Natural killer cell treated with Interleukin-12 subunit alpha and Interleukin-12 subunit beta and Interleukin-15 and Interleukin-18, amount 100 ng/mL, for 72 hours (primary cell): Measurements from ENCODE around the gene CDK5R2. TPM values are rescaled to one million over a fixed set of nuclear protein-coding genes. Genes with fewer than 3 reads are reported as not detected.

Experiments used
- ATAC-seq, 2 donors: fragments of 150-1000 bp; cut with Tn5 transposase in 1 of 2; sonication (Bioruptor Pico), chemical (Tn5 transposase) in 1 of 2; 2 replicates each; pipeline ENCODE4 v1.10.0; 2021
- DNase-seq: peaks from one replicate; pipeline ENCODE4 v3.0.0; 2022; ENCODE audit warnings: low spot score
- H3K27ac Mint-ChIP-seq, 2 donors: 1 replicate in 1 of 2; 2 replicates in 1 of 2; pipeline ENCODE4 v1.8.0; 2022; ENCODE audit warnings: mixed read lengths in 2 of 2, mild to moderate bottlenecking in 1 of 2, moderate library complexity in 1 of 2
- H3K27me3 Mint-ChIP-seq, 2 donors: 1 replicate in 1 of 2; 2 replicates in 1 of 2; pipeline ENCODE4 v1.8.0; 2022; ENCODE audit warnings: mixed read lengths in 2 of 2
- H3K36me3 Mint-ChIP-seq: one replicate; pipeline ENCODE4 v1.8.0; 2022; ENCODE audit warnings: mixed read lengths
- H3K4me1 Mint-ChIP-seq, 2 donors: 1 replicate in 1 of 2; 2 replicates in 1 of 2; pipeline ENCODE4 v1.8.0; 2022; ENCODE audit warnings: low read depth in 2 of 2, mixed read lengths in 2 of 2, mild to moderate bottlenecking in 1 of 2
- H3K4me3 Mint-ChIP-seq: one replicate; pipeline ENCODE4 v1.8.0; 2022; ENCODE audit warnings: mixed read lengths
- H3K9me3 Mint-ChIP-seq: 2 replicates; pipeline ENCODE4 v1.8.0; 2022; ENCODE audit warnings: mixed read lengths
- total RNA-seq, 2 donors: library from RNA; stranded (reverse); gene quantifications; one replicate each; pipeline ENCODE4 v1.2.3, GENCODE V29; 2022

Gene CDK5R2
- total RNA-seq, 2 donors from 2014 or later, result not detected

DNA sequence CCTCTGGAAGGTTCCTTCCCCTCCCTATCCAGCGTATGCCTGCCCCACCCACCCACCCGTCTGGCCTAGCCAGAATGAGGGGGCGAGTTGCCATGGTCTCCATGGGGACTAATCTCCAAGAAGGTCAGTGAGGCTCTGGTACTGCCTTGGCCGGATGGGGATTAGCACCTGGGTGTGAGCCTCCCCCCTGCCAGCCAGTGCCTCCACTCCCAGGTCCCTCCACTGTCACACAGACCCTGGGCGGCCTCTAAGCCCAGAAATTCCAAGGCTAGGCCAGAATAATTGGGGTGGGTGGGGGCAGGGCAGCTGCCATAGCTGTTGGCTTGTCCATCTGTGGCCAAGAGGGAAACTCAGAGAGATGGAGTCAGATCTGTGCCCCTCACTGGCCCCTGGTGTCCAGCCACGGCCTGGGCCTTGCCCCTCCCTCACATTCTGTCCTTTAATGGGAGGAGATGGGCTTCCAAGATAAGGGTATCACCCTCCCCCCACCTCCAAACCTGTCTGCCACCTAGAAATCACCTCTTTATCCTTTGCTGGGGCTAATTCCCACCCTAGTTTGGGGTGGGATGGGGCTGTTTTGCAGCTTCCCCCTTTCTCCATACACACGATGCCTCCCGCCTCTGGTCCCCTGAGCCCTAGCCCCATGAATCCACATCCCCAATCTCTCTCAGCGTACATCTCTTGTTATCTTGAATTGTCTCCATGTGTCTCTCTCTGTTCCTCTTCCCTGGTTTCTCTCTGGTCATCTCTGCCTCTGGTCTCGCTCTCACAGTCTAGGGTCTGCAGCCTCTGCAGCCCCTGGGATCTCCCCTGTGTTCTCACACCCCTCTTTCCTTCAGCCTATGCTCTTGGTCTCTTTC is 39.8 kb downstream of the CDK5R2 start:
- H3K9me3 Mint-ChIP-seq, result no peaks in the 10 kb centered on the region
- H3K4me1 Mint-ChIP-seq, result peaks cover 3 to 10% of the 10 kb centered on the region in 2 donors
- DNase-seq (no peak), ATAC-seq (no peak)
- H3K27ac Mint-ChIP-seq, result no peak overlapping the region
- H3K4me3 Mint-ChIP-seq, result no peak overlapping the region
- H3K36me3 Mint-ChIP-seq, result no peaks in the 10 kb centered on the region
- H3K27me3 Mint-ChIP-seq, result peaks cover 48 to 50% of the 10 kb centered on the region in 2 donors

GRCh38 chr2:218999881-219000568 is 40.6 kb downstream of the CDK5R2 start:
- peaks cover 3 to 10% of the 10 kb centered on the region in 2 donors for H3K4me1 Mint-ChIP-seq
- DNase-seq, result no peak
- no peak overlapping the region for H3K4me3 Mint-ChIP-seq
- H3K36me3 Mint-ChIP-seq, result no peaks in the 10 kb centered on the region
- H3K27me3 Mint-ChIP-seq, result peaks cover 52 to 56% of the 10 kb centered on the region in 2 donors
- no peaks in the 10 kb centered on the region for H3K9me3 Mint-ChIP-seq
- no peak for ATAC-seq
- no peak overlapping the region for H3K27ac Mint-ChIP-seq

DNA sequence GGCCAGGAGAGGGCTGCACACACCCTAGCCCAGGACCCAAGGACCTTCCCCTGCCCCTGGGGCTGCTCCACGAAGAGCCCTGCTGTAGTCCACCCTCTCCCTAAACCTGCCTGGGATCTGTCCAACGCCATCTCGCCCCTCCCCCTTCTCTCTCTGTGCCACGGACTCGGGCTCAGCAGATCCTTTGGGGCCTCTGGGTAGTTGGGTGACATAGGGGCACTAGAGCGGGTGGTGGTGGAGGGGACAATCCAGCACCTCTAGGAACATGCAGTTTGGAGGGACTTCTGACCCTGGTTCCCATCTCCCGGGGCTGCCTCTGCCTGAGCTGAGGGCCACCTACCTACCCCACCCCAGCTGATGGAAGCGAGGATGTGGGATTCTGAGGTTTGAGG is 41.1 kb downstream of the CDK5R2 start:
- no peaks in the 10 kb centered on the region for H3K36me3 Mint-ChIP-seq
- no peak for ATAC-seq
- H3K27me3 Mint-ChIP-seq, result peaks cover 52 to 56% of the 10 kb centered on the region in 2 donors

GRCh38 chr2:219001100-219001576 is 41.7 kb downstream of the CDK5R2 start:
- peak; percentile 23 for DNase-seq
- H3K36me3 Mint-ChIP-seq, result no peaks in the 10 kb centered on the region
- ATAC-seq, result no peak
- H3K9me3 Mint-ChIP-seq, result no peaks in the 10 kb centered on the region
- peaks cover 3 to 5% of the 10 kb centered on the region in 2 donors for H3K4me1 Mint-ChIP-seq
- H3K27ac Mint-ChIP-seq, result no peak overlapping the region
- H3K27me3 Mint-ChIP-seq, result peaks cover 52 to 55% of the 10 kb centered on the region in 2 donors
- H3K4me3 Mint-ChIP-seq, result no peak overlapping the region

More for the DNA sequence above, 41.1 kb downstream of the CDK5R2 start:
- H3K4me3 Mint-ChIP-seq, result no peak overlapping the region
- peaks cover 3 to 7% of the 10 kb centered on the region in 2 donors for H3K4me1 Mint-ChIP-seq
- H3K9me3 Mint-ChIP-seq, result no peaks in the 10 kb centered on the region
- no peak overlapping the region for H3K27ac Mint-ChIP-seq
- DNase-seq, result peak; percentile 8

- H3K27me3 Mint-ChIP-seq, result peaks cover 52 to 55% of the 10 kb centered on the region in 2 donors
- no peak overlapping the region for H3K4me3 Mint-ChIP-seq
- no peaks in the 10 kb centered on the region for H3K36me3 Mint-ChIP-seq
- peaks cover 3 to 5% of the 10 kb centered on the region in 2 donors for H3K4me1 Mint-ChIP-seq
- DNase-seq, result peak; percentile 46
- no peaks in the 10 kb centered on the region for H3K9me3 Mint-ChIP-seq
- no peak for ATAC-seq
- H3K27ac Mint-ChIP-seq, result no peak overlapping the region
Measured at GRCh38 chr2:219001577-219002394, 42.3 kb downstream of the CDK5R2 start.

- peak in 1 of 2 donors; percentile 33 for ATAC-seq
- Mint-ChIP-seq H3K4me1 (peaks cover 3 to 5% of the 10 kb centered on the region in 2 donors), H3K9me3 (no peaks in the 10 kb centered on the region), H3K27me3 (peaks cover 50 to 55% of the 10 kb centered on the region in 2 donors), H3K36me3 (no peaks in the 10 kb centered on the region), H3K27ac (no peak overlapping the region), H3K4me3 (peak overlapping the region; percentile 51)
- peak; percentile 42 for DNase-seq
Measured at GRCh38 chr2:219002395-219003266, 43.2 kb downstream of the CDK5R2 start.

DNA sequence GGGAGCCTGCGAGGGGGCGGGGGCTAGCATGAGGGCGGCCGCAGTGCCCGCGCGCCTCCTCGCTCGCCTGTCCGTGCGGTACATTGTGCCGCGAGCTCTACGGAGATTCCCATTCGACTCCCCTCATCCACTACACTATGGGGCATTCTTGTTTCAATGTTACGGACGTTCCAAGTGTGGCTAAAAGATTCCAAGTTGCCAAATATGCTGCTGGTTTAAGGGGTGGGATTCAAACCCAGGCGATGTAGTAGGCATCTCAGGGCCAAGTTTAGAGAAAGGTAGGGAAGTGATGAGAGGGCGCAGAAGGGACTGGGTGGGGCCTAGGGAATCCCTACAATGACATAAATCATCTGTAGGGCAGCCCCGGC is 43.8 kb downstream of the CDK5R2 start:
- DNase-seq, result peak; percentile 18
- peaks cover 3 to 5% of the 10 kb centered on the region in 2 donors for H3K4me1 Mint-ChIP-seq
- no peak overlapping the region for H3K27ac Mint-ChIP-seq
- no peaks in the 10 kb centered on the region for H3K9me3 Mint-ChIP-seq
- peaks cover 48 to 51% of the 10 kb centered on the region in 2 donors for H3K27me3 Mint-ChIP-seq
- H3K36me3 Mint-ChIP-seq, result no peaks in the 10 kb centered on the region
- ATAC-seq, result no peak
- no peak overlapping the region for H3K4me3 Mint-ChIP-seq

DNA sequence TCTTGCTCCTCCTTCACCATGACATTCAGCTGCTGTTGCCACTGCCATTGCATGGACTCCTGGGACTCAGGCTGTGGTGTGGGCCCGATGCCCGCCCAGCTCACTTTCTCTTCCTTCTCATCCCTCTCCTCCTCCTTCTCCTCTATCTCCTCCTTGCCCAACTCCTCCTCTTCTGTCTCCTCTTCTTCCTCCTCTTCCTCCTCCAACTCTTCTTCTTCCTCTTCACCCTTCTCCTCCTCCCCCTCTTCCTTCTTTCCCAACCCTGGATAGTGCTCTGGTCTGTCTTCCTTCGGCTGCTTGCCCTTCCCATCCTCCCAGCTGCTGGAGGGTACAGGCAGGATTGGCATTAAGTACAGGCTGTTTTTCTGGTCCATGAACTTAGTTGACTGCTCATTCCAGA is 44.5 kb downstream of the CDK5R2 start:
- H3K36me3 Mint-ChIP-seq, result no peaks in the 10 kb centered on the region
- H3K4me1 Mint-ChIP-seq, result peaks cover 3 to 5% of the 10 kb centered on the region in 2 donors
- ATAC-seq (no peak), DNase-seq (no peak)
- H3K27ac Mint-ChIP-seq, result no peak overlapping the region
- H3K4me3 Mint-ChIP-seq, result no peak overlapping the region
- H3K9me3 Mint-ChIP-seq, result no peaks in the 10 kb centered on the region
- H3K27me3 Mint-ChIP-seq, result peaks cover 44 to 48% of the 10 kb centered on the region in 2 donors

DNA sequence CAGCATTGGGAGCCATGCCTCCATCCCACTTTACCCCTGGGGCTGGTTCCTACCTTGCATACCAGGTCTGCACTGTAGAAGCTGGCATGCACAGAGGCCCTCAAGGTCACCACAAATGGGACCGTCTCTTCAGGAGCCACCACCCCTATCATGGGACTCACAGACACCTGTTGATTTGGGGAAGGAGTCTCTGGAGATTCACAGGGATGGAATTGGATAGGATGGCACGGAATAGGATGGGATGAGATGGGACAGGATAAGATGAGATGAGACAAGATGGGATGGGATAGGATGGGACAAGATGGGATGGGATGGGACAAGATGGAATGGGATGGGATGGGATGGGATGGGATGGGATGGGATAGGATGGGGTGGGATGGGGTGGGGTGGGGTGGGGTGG is 49.8 kb downstream of the CDK5R2 start:
- Mint-ChIP-seq H3K36me3 (no peaks in the 10 kb centered on the region), H3K9me3 (no peaks in the 10 kb centered on the region), H3K27me3 (peaks cover 25 to 36% of the 10 kb centered on the region in 2 donors), H3K4me1 (no peaks in the 10 kb centered on the region), H3K27ac (no peak overlapping the region), H3K4me3 (no peak overlapping the region)
- no peak for ATAC-seq
- peak; percentile 45 for DNase-seq

DNA sequence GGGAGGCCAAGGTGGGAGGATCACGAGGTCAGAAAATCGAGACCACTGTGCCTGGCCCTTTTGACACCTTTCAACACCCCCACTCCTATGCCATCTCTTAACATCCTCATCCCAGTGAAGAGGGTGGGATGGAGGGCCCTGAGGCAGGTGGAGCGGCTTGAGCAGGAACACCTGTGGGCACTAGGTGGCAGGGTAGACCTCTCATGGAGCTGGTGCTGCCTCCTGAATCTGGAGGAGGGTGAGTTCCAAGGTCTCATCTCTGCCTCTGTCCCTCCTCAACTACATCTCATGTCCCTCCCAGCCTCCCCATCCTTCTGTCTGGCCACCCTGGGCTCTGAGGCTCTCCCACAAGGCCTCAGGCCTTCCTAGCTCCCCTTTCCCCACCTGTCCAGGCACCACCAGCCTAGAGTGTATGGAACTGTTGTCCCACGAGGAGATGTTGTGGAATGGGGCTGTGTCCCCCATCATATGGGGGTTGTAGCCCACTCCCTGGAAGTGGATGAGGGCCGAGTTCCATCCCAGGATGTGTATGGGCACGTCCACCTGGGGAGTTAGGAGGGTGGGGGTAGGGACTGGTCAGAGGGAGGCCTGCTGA is 50.8 kb downstream of the CDK5R2 start:
- peak in 1 of 2 donors; percentile 45 for ATAC-seq
- H3K27ac Mint-ChIP-seq, result no peak overlapping the region
- H3K36me3 Mint-ChIP-seq, result no peaks in the 10 kb centered on the region
- H3K27me3 Mint-ChIP-seq, result peaks cover 27 to 36% of the 10 kb centered on the region in 2 donors
- no peaks in the 10 kb centered on the region for H3K9me3 Mint-ChIP-seq
- H3K4me1 Mint-ChIP-seq, result no peaks in the 10 kb centered on the region
- peak; percentile 56 for DNase-seq
- no peak overlapping the region for H3K4me3 Mint-ChIP-seq

- Mint-ChIP-seq H3K27me3 (peaks cover 21 to 30% of the 10 kb centered on the region in 2 donors), H3K4me3 (no peak overlapping the region), H3K4me1 (no peaks in the 10 kb centered on the region), H3K27ac (no peak overlapping the region), H3K36me3 (no peaks in the 10 kb centered on the region), H3K9me3 (no peaks in the 10 kb centered on the region)
- DNase-seq, result no peak
- ATAC-seq, result no peak
Measured at GRCh38 chr2:219010873-219011272, 51.4 kb downstream of the CDK5R2 start.
